Panc1 (cell line): ENCODE results near the gene ZNF883. TPM values are rescaled to one million over a fixed set of nuclear protein-coding genes. Genes with fewer than 3 reads are reported as not detected.

Experiments
- ATAC-seq: fragments of 200-7000 bp; cut with Tn5 transposase; 2 replicates; pipeline ENCODE4 v1.9.1; 2020; ENCODE audit warnings: mild to moderate bottlenecking, moderate library complexity
- BruUV-seq: library from RNA; stranded (reverse); fragments of 400-500 nt; replicated peaks from 2 replicates; lab custom pipeline; 2021; lab: Mats Ljungman, UMichigan
- CTCF ChIA-PET: fragments of 300-600 bp; sonication (Branson Sonifier 250); formaldehyde crosslinking; loops from one replicate; lab custom pipeline; 2022; ENCODE audit warnings: antibody characterized with exemption; lab: Charles Lee
- POLR2A ChIA-PET: fragments of 300-600 bp; sonication (Branson Sonifier 250); formaldehyde crosslinking; loops from one replicate; lab custom pipeline; 2022; ENCODE audit warnings: antibody characterized with exemption; lab: Charles Lee
- DNase-seq: peaks from one replicate; pipeline ENCODE4 v3.0.0-alpha.2; 2010; ENCODE audit warnings: low read depth, low spot score
- H3K27ac ChIP-seq: 2 replicates; pipeline ENCODE4 v1.5.1; 2011; ENCODE audit warnings: mild to moderate bottlenecking, low read length, inconsistent platforms
- H3K27me3 ChIP-seq: fragments of 200-500 bp; sonication (Bioruptor generic); 2 replicates; pipeline ENCODE4 v1.6.0; 2014; ENCODE audit warnings: low read length, inconsistent platforms; ENCODE audit not compliant: control insufficient read depth, insufficient read depth
- H3K36me3 ChIP-seq: fragments of 200-500 bp; sonication (Bioruptor generic); 2 replicates; pipeline ENCODE4 v1.5.1; 2014; ENCODE audit warnings: inconsistent platforms, mild to moderate bottlenecking, low read length, moderate library complexity; ENCODE audit not compliant: control insufficient read depth, insufficient read depth
- H3K4me1 ChIP-seq: 2 replicates; pipeline ENCODE4 v1.5.1; 2011; ENCODE audit warnings: inconsistent platforms, mild to moderate bottlenecking, low read length, moderate library complexity; ENCODE audit not compliant: control insufficient read depth, insufficient read depth
- H3K4me3 ChIP-seq, 2 experiments: 2 replicates each; pipeline ENCODE4 v1.5.1; 2011 to 2012; ENCODE audit warnings: low read depth in 2 of 2, low read length in 2 of 2, mild to moderate bottlenecking in 2 of 2, inconsistent platforms in 1 of 2, moderate library complexity in 1 of 2
- H3K9me3 ChIP-seq: fragments of 200-500 bp; sonication (Bioruptor generic); 2 replicates; pipeline ENCODE4 v1.5.1; 2014; ENCODE audit warnings: low read depth, mild to moderate bottlenecking, inconsistent platforms, low read length, moderate library complexity; ENCODE audit not compliant: control insufficient read depth, insufficient read depth
- POLR2AphosphoS5 ChIP-seq: IDR thresholded peaks from 2 replicates; pipeline ENCODE4 v1.6.1; 2012; ENCODE audit warnings: mild to moderate bottlenecking, low read depth, low read length, moderate library complexity
- SIN3A ChIP-seq: IDR thresholded peaks from 2 replicates; pipeline ENCODE4 v1.6.1; 2012; ENCODE audit warnings: low read depth, mild to moderate bottlenecking, low read length, moderate library complexity, borderline replicate concordance; ENCODE audit not compliant: insufficient read depth
- TCF7L2 ChIP-seq: IDR thresholded peaks from 2 replicates; pipeline ENCODE4 v1.6.1; 2011; ENCODE audit warnings: mild to moderate bottlenecking, low read depth, low read length, inconsistent platforms
- in situ Hi-C: cut with HindIII; loops from 2 replicates; pipeline ENCODE4 v1.10.0; 2016; ENCODE audit warnings: low sequenced_read_pairs, low pct_unique_long_range_greater_than_20kb
- intact Hi-C: fragments of 100-400 bp; cut with micrococcal nuclease; formaldehyde crosslinking; loops from one replicate; pipeline ENCODE4 v1.10.0; 2022; ENCODE audit not compliant: unreplicated experiment
- total RNA-seq: library from RNA; stranded (reverse); gene quantifications from one replicate; pipeline ENCODE4 v1.2.1, GENCODE V29; 2021; ENCODE audit not compliant: unreplicated experiment
- TF ChIP-seq, protein P1 (sequence below): fragments of 450-650 bp; IDR thresholded peaks from 2 replicates; pipeline ENCODE4 v1.5.1; 2017; ENCODE audit warnings: mild to moderate bottlenecking
- TF ChIP-seq, protein P2 (sequence below), 2 experiments: IDR thresholded peaks; 2 replicates each; pipeline ENCODE4 v1.6.1; 2011 to 2012; ENCODE audit warnings: low read depth in 2 of 2, control low read depth in 1 of 2, low read length in 1 of 2, mild to moderate bottlenecking in 1 of 2, moderate library complexity in 1 of 2; ENCODE audit not compliant: insufficient read depth in 1 of 2

The ZNF883 gene
- total RNA-seq, 1 experiment from 2014 or later: not detected

DNA sequence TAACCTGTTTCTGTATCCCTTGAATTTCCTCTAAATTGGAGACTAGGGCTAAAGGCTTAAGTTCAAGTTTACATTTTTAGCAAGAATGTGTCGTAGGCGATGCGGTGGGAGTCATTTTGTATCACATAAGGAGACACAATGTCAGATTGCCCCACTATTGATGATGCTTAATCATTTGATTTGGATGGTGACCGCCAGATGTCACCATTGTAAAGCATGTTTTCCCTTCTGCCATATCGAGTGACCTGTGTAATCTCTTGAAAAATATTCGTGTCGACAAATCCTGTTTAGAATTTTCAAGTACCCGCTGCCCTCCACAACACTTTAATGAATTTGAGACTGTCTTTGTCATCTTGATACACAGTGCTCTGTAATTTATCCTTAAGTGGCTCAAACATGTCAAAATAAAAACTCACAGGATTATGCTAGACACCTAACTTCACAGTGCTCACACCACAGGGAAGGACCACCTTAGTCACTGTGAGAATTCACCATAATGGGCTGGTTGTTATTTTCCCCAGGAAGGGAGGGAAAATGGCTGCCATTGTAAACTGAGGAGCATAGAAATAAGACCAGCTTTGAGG lies 86.8 kb downstream of the ZNF883 start:
- DNase-seq (no peak), ATAC-seq (peak; percentile 75)
- H3K4me1 ChIP-seq: no peaks in the 10 kb centered on the region
- TF ChIP-seq POLR2AphosphoS5: no peak
- TF ChIP-seq TCF7L2: no peak
- TF ChIP-seq, protein P1, sequence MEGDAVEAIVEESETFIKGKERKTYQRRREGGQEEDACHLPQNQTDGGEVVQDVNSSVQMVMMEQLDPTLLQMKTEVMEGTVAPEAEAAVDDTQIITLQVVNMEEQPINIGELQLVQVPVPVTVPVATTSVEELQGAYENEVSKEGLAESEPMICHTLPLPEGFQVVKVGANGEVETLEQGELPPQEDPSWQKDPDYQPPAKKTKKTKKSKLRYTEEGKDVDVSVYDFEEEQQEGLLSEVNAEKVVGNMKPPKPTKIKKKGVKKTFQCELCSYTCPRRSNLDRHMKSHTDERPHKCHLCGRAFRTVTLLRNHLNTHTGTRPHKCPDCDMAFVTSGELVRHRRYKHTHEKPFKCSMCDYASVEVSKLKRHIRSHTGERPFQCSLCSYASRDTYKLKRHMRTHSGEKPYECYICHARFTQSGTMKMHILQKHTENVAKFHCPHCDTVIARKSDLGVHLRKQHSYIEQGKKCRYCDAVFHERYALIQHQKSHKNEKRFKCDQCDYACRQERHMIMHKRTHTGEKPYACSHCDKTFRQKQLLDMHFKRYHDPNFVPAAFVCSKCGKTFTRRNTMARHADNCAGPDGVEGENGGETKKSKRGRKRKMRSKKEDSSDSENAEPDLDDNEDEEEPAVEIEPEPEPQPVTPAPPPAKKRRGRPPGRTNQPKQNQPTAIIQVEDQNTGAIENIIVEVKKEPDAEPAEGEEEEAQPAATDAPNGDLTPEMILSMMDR: peak; percentile 67
- H3K9me3 ChIP-seq: no peaks in the 10 kb centered on the region
- H3K36me3 ChIP-seq: no peaks in the 10 kb centered on the region
- no TSS peak for BruUV-seq
- no peak overlapping the region for H3K4me3 ChIP-seq
- intact Hi-C loops (loop anchor here (5.0 kb wide), 1 partner anchor 187 kb away; no protein-coding TSS in a partner anchor), in situ Hi-C loops (no loop called here)
- H3K27ac ChIP-seq: no peak overlapping the region
- ChIA-PET CTCF (interaction anchor here (0.7 kb wide), 1 partner anchor 232 kb away, joined by 5 read pairs; no protein-coding TSS in a partner anchor), POLR2A (no interaction called here)
- H3K27me3 ChIP-seq: no peaks in the 10 kb centered on the region; the same call in 1 of the 2 replicates

DNA sequence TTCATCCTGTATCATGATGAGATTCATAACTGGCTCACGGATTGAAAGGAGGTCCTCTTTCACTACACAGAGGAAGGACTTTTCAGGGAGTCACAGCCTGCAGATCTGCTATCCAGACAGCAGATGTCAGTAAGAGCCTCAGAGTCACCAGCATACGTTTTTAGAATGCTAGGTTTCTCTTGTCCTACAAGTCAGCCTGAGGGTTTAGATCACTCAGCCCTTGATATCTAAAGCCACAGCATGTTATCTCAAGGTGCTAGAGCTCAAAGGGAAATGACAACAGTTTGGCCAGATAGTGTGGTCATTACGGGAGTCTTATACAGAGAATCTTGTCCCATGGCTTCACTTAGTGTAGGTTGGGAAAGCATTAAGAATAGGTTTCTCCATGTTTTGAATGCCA lies 90.4 kb downstream of the ZNF883 start:
- in situ Hi-C loops (no loop called here), intact Hi-C loops (no loop called here)
- Histone ChIP-seq H3K27me3 (no peaks in the 10 kb centered on the region; the same call in 1 of the 2 replicates), H3K27ac (no peak overlapping the region), H3K4me3 (no peak overlapping the region), H3K36me3 (no peaks in the 10 kb centered on the region), H3K9me3 (no peaks in the 10 kb centered on the region), H3K4me1 (no peaks in the 10 kb centered on the region)
- ATAC-seq (peak; percentile 74), DNase-seq (no peak)
- BruUV-seq: no TSS peak
- no peak for TF ChIP-seq TCF7L2
- TF ChIP-seq, protein P1: peak; percentile 64
- TF ChIP-seq POLR2AphosphoS5: no peak
- ChIA-PET CTCF (no interaction called here), POLR2A (no interaction called here)

DNA sequence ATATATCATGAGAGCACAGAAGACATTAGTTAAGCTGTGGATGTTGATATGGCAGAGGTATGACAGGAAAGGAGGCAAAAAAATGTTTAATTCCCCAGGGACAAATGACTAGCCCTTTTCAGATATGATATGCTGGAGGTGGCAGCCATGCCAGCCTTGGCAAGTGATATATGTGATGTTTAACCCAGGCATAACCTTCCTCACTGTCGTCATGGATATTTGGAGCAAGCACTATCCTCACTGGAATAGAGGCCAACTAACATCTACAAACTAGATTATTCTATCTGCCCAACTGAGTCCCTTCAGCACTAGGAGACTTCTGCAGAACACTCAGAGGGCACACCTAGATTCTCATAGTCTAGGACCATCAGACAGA lies 94.0 kb downstream of the ZNF883 start:
- Histone ChIP-seq H3K27me3 (no peaks in the 10 kb centered on the region; the same call in 1 of the 2 replicates), H3K9me3 (no peaks in the 10 kb centered on the region), H3K36me3 (no peaks in the 10 kb centered on the region), H3K4me3 (no peak overlapping the region), H3K4me1 (no peaks in the 10 kb centered on the region), H3K27ac (no peak overlapping the region)
- ChIA-PET POLR2A (no interaction called here), CTCF (no interaction called here)
- no peak for TF ChIP-seq SIN3A
- TF ChIP-seq, protein P2, sequence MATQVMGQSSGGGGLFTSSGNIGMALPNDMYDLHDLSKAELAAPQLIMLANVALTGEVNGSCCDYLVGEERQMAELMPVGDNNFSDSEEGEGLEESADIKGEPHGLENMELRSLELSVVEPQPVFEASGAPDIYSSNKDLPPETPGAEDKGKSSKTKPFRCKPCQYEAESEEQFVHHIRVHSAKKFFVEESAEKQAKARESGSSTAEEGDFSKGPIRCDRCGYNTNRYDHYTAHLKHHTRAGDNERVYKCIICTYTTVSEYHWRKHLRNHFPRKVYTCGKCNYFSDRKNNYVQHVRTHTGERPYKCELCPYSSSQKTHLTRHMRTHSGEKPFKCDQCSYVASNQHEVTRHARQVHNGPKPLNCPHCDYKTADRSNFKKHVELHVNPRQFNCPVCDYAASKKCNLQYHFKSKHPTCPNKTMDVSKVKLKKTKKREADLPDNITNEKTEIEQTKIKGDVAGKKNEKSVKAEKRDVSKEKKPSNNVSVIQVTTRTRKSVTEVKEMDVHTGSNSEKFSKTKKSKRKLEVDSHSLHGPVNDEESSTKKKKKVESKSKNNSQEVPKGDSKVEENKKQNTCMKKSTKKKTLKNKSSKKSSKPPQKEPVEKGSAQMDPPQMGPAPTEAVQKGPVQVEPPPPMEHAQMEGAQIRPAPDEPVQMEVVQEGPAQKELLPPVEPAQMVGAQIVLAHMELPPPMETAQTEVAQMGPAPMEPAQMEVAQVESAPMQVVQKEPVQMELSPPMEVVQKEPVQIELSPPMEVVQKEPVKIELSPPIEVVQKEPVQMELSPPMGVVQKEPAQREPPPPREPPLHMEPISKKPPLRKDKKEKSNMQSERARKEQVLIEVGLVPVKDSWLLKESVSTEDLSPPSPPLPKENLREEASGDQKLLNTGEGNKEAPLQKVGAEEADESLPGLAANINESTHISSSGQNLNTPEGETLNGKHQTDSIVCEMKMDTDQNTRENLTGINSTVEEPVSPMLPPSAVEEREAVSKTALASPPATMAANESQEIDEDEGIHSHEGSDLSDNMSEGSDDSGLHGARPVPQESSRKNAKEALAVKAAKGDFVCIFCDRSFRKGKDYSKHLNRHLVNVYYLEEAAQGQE (IDR thresholded peaks at IDR 0.05; ENCODE audit: insufficient read depth in 1 of 2, low read depth in 2 of 2, low read length in 1 of 2): no peak
- TF ChIP-seq POLR2AphosphoS5: no peak
- TF ChIP-seq, protein P1: no peak
- no peak for TF ChIP-seq TCF7L2
- DNase-seq: no peak
- no TSS peak for BruUV-seq
- in situ Hi-C loops: no loop called here
- intact Hi-C loops: no loop called here
- ATAC-seq: no peak
